SU-DHL-6 (cell line): ENCODE data around the gene ATP6V0B.

Experiments
- CTCF ChIP-seq: fragments of 200-600 bp; sonication (generic); IDR thresholded peaks from one replicate; pipeline ENCODE4 v1.5.1; 2017; ENCODE audit warnings: antibody characterized with exemption, mild to moderate bottlenecking, low read length, moderate library complexity; ENCODE audit not compliant: insufficient read depth, poor library complexity, severe bottlenecking
- EZH2phosphoT487 ChIP-seq: fragments of 200-600 bp; sonication (generic), shearing (Covaris generic); conservative IDR thresholded peaks from 2 replicates; pipeline ENCODE4 v1.6.1; 2018; ENCODE audit warnings: mild to moderate bottlenecking, antibody characterized with exemption, low read length, moderate library complexity, mixed read lengths

- TF ChIP-seq CTCF (no peak), EZH2phosphoT487 (no peak)
Observed at GRCh38 chr1:44025816-44026215, 51.1 kb downstream of the ATP6V0B start.
